Left ventricle myocardium superior (tissue), 1 donor: ENCODE measurements around the gene ZSCAN4. TPM values are rescaled to one million over a fixed set of nuclear protein-coding genes. Genes with fewer than 3 reads are reported as not detected.

Experiments
- total RNA-seq: library from RNA; stranded (reverse); fragmentation: NEBNext Ultra II Directional; extraction: Animal tissue kit (Norgen Biotek cat#: 25700); gene quantifications from one replicate; pipeline ENCODE4 v1.2.1, GENCODE V29; 2021
- donor health status: DM: no; HTN: yes; CAD: no; lungs with severe emphysema.

The ZSCAN4 gene
- total RNA-seq, 1 donor from 2014 or later: not detected

Other genes starting within 250 kb of the ZSCAN4 start
- gene ZNF749, start 233.6 kb upstream of the ZSCAN4 start, total RNA-seq: 3.3 TPM
- 4.1 TPM for gene VN1R1, start 211.8 kb upstream of the ZSCAN4 start, total RNA-seq
- 24.0 TPM for gene ZNF772, start 191.4 kb upstream of the ZSCAN4 start, total RNA-seq
- 9.1 TPM for gene ZNF419, start 181.2 kb upstream of the ZSCAN4 start, total RNA-seq
- gene ZNF773, start 169.0 kb upstream of the ZSCAN4 start, total RNA-seq: 6.0 TPM
- 4.1 TPM for gene ZNF549, start 141.6 kb upstream of the ZSCAN4 start, total RNA-seq
- gene ZNF550, start 109.1 kb upstream of the ZSCAN4 start, total RNA-seq: 8.4 TPM
- 4.8 TPM for gene ZNF416, start 90.0 kb upstream of the ZSCAN4 start, total RNA-seq
- 4.1 TPM for gene ZIK1, start 84.8 kb upstream of the ZSCAN4 start, total RNA-seq
- gene ZNF530, start 69.0 kb upstream of the ZSCAN4 start, total RNA-seq: 3.9 TPM
- 12.9 TPM for gene ZNF134, start 54.7 kb upstream of the ZSCAN4 start, total RNA-seq
- gene ZNF211, start 35.8 kb upstream of the ZSCAN4 start, total RNA-seq: 11.1 TPM
- gene ZNF551, start 13.0 kb downstream of the ZSCAN4 start, total RNA-seq: 3.1 TPM
- gene ZNF154, start 40.3 kb downstream of the ZSCAN4 start, total RNA-seq: 3.5 TPM
- gene ZNF671, start 58.7 kb downstream of the ZSCAN4 start, total RNA-seq: 6.7 TPM
- gene ZNF776, start 77.9 kb downstream of the ZSCAN4 start, total RNA-seq: 15.9 TPM
- 8.9 TPM for gene ZNF586, start 100.7 kb downstream of the ZSCAN4 start, total RNA-seq
- gene ZNF552, start 146.0 kb downstream of the ZSCAN4 start, total RNA-seq: 5.5 TPM
- 5.6 TPM for gene ZNF587B, start 161.4 kb downstream of the ZSCAN4 start, total RNA-seq
- 17.7 TPM for gene ZNF587, start 180.9 kb downstream of the ZSCAN4 start, total RNA-seq
- gene ZNF814, start 220.1 kb downstream of the ZSCAN4 start, total RNA-seq: 14.1 TPM
- gene ZNF417, start 247.7 kb downstream of the ZSCAN4 start, total RNA-seq: 12.0 TPM